GM21528 (cell line): ENCODE data around the gene HNRNPA2B1.
A peak's percentile ranks its signal among the peaks of the same experiment; 100 is the strongest.
"Not testable (repeated sequence)": the region's sequence is repeated elsewhere in the genome, so short reads cannot be mapped to it uniquely, and the experiment has no call there.

Experiments used
- ATAC-seq: cut with Tn5 transposase; IDR thresholded peaks from one replicate; pipeline ENCODE4 v1.9.1; 2021; ENCODE audit warnings: mild to moderate bottlenecking, moderate library complexity; ENCODE audit not compliant: unreplicated experiment, low FRiP score

Gene HNRNPA2B1

DNA sequence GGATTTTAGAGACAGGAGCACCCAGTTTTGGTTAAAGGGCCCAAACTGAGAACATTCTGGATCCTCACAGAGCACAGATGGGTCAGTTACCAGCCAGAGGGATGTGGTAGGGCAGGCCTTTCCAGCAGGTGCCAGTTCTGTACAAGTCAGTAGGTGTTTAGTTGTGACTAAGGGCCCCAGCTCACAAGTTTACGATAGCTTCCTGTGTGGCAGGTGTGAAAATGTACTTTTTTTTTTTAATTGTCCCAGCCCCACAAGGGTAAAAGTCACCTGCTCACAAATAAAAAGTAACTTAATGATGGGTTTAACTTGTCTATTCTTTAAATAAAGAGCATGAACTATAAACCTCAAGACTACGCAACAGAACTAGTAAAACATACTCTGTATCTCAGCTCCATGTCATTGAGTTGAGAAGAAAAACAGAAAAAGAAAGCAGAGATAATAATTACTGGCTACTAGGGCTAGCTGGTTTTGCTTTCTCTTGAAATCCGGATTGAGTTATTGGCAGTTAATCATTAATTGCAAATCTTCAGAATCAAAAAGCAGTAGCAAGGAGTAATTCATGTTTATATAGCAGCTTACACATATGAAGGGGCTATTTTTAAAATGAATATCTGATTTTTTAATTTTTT, 33.1 kb downstream of the HNRNPA2B1 start:
- ATAC-seq = peak; percentile 87

DNA sequence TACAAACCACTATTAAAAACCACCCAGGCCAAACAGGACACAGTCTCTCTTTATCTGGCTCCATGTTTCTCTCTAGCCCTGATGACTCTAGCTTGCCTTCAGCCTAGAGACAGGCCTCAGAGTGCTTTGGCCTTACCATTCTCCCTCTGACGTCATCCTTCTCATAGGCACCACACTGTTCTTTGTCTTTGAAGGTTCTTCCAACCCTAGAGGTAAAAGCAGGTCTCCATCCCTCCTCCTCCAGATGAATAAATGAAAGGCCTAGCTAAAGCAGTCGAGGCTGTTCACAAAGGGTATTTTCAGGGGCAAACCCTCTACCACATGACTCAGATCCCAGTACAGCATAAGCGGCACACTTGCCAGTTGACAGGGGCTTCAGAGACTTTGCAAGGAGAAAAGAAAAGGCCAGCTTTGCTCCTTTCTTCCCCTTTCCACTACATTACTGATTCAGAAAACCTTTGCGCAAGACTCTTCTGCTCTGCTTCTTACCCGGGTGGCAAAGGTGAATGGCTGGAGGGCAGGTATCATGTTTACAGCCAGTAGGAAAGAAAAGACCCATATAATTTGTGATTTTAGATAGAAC, 33.8 kb downstream of the HNRNPA2B1 start:
- peak; percentile 13 for ATAC-seq

DNA sequence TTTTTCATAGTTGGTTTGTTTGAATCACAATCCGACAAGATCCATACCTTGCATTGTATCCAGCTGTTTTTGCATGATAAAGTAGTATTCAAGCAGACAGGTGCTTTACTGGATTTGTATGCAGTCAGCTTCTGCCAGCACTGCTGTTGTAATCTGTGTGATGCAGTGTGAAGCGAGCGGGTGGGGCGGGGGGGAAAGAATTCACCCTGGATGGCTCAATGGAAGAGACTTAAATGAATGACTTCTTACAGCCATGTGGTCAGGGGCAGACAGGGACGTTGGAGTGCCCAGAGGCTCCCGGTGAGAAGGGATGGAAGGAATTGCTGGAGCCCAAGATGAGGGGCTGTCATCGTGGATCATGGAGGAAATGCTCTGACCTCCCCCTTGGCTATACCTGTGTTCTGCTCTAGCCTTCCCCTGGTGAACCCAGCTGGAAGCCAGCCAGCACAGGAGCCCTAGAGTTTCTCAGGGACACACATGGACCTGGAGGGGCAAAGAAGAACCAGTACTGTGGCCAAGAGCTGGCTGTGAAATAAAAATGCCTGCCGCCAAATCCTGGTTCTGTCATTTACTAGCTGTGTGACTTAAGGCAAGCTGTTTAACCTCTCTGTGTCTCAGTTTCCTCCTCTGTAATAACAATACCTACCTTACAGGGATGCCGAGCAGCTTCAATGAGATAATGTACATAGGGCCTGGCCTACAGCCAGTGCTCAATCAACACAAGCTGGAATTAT, 34.4 kb downstream of the HNRNPA2B1 start:
- ATAC-seq = no peak

DNA sequence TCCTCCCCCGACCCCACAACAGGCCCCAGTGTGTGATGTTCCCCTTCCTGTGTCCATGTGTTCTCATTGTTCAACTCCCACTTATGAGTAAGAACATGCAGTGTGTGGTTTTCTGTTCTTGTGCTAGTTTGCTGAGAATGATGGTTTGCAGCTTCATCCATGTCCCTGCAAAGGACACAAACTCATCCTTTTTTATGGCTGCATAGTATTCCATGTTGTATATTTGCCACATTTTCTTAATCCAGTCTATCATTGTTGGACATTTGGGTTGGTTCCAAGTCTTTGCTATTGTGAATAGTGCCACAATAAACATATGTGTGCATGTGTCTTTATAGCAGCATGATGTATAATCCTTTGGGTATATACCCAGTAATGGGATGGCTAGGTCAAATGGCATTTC, 36.7 kb downstream of the HNRNPA2B1 start:
- ATAC-seq = not testable (repeated sequence)

DNA sequence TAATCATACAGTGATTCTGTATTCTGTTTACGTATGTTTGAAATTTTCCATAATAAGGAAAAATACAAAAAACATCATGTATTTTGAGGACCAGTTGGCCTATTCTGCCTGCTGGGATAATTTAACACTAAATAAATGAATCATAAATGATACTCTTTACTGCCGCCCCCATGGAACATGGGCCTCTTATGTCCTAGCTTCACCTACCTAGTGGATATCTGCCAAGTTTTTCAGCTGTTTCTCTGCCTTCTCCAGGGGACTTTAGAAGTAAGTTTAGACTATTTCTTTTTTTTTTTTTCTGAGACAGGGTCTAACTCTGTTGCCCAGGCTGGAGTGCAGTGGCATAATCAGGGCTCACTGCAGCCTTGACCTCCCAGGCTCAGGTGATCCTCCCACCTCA, 38.1 kb downstream of the HNRNPA2B1 start:
- ATAC-seq = no peak

DNA sequence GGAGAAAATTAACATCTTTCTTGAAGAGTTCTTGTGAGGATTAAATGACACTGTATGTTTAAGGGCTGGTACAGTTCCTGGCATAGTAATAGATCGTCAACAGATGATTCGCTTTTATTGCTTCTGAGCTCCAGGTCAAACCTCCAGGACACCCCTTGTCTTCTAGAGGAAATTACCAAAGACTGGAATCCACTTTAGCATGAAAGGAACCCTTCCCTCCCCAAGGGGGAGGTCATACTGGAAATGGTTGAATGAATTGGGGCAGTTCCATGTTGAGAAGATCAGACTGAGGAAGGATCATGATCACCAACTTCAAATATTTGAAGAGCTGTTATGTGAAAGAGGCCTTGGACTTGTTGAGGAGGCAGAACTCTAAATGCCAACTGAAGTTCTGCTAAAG, 39.6 kb downstream of the HNRNPA2B1 start:
- ATAC-seq = no peak

DNA sequence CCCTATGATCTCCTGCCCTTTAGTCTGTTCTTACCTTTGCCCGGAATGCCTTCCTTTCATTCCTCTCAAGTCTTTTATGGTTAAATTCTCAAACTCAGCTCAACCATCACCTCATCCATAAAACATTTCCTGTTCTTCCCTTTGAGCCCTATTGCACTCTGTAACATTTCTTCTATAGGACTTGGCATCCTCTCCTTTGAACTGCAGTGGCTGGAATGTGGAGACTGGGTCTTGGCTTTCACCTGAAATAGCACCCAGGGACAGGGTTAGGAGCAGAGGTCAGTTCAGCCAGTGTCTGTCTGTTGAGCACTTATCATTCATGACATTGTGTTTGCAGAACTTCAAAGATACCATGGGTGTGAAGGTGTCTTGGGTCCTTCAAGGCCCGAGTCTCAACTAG, 41.3 kb downstream of the HNRNPA2B1 start:
- no peak for ATAC-seq

DNA sequence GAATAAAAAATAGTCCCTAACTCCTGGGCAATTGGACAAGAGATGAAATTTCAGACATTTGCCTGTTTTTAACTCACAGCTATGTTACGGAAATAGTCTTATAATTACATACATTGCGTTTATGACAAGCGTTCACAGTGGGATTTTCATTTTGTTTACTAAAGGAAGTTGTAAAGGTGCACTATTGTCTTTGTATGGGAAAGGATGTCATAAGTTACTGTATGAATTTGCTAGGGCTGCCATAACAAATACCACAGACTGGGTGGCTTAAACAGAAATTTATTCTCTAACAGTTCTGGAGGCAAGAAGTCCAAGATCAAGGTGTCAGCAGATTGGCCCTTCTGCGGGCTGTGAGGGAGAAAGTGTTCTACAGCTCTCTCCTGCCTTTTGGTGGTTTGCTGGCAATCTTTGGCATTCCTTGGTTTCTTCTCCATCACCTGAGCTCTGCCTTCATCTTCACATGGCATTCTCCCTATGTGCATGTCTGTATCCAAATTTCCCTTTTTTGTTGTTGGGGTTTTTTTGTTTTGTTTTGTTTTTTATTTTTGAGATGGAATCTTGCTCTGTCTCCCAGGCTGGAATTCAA, 42.9 kb downstream of the HNRNPA2B1 start:
- ATAC-seq = no peak

DNA sequence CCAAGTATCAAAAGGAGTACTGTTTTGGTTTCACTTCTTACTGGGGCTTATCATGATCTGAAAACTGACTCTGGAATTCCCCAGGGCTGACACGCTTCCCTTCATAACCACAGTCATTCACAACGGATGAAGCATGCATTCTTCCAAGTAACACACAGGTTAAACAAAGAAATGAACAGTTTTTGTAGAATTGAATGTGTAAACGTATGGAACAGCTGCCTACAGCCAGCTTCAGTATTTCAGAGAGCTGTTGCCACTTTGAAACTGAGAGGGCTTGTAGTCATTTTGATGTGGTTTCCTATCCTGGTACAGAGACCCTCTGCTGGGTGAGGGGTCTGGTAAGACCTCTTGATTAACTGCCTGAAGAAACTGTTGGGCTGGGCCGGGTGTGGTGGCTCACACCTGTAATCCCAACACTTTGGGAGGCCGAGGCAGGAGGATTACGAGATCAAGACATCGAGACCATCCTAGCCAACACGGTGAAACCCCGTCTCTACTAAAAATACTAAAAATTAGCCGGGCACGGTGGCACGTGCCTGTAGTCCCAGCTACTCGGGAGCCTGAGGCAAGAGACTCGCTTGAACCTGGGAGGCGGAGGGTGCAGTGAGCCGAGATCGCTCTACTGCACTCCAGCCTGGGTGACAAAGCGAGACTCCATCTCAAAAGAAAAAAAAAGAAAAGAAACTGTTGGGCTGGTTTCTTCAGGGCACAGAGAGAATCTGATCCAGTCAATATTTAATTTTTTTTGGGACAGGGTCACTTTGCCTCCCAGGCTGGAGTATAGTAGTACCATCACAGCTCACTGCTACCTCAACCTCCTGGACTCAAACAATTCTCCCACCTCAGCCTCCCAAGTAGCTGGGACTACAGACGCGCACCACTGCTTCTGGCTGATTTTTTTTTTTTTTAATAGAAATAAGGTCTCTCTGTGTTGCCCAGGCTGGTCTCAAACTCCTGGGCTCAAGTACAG, 43.8 kb downstream of the HNRNPA2B1 start:
- no peak for ATAC-seq

DNA sequence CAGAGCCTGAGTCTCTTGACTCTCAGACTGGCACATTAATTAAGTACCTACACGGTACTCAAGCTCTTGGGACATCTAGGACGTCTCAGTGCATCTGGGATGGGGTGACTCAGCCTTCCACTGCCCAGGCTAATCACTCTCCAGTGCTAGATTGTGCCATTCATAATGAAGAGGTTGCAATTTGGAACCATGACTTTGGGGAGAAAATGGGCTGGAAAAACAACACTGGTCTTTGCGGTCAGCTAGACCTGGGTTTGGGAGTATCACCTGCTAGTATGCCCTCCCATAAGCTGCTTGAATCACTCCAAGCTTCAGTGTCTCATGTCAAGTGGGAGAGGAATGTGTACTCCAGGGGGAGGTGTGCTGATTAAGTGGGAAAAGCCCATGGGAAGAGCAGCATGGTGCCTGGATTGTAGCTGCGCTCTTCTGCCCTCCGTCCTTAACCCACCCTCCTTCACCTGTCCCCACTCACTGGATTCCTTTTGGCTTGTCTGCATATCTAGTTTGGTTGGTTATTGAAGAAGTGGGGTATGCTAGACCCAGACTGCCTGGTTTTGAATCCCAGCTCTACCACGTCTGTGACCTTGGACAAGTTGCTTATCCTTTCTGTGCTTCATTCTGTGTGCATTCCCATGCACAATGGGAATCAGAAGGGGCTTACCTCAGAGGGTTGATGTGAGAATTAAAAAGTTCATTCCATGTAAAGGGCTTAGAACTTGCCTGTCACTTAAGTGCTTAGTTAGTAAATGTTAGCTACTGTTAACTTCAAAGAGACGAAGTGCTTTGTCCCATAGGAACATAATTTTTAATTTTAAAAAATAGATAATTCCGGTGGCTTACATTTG, 44.8 kb downstream of the HNRNPA2B1 start:
- ATAC-seq = no peak

DNA sequence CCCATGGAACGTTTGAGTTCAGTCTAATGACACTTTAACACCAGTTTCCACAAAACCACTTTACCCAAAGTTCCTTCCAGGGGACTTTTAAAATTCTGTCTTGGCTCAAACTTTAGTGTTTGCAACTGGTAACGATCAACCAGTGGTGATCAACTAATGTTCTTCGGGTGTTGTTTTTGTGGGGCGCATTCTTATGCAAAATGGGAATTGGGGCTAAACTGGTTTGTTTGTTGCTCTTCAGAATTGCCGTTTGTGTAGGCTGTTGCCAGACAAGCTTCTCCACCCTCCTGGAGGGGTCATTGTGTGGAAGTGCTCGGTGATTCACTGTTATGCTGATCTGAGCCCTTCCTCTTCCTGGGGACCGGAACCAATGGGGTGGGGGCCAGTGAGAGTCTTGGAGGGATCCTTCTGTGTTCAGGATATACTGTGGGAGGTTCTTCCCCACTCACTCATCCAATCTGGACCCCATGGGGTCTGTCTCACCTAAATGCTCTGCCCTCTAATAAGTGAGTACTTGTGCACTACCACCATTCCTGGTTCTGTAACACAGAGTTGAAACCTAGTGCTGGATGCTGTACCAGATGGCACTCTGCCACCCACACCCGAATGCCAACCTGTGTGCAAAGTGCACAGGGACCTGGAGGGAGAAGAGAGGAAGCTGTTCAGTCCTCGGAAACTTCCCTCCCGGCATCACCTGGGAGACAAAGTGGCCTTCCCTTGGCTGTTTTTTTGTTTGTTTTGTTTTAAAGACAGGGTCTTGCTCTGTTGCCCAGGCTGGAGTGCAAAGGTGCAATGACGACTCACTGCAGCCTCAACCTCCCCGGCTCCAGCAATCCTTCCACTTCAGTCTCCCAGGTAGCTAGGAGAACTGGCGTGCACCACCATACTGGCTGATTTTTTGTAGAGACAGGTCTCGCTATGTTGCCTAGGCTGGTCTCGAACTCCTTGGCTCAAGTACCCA, 46.4 kb downstream of the HNRNPA2B1 start:
- ATAC-seq = no peak

DNA sequence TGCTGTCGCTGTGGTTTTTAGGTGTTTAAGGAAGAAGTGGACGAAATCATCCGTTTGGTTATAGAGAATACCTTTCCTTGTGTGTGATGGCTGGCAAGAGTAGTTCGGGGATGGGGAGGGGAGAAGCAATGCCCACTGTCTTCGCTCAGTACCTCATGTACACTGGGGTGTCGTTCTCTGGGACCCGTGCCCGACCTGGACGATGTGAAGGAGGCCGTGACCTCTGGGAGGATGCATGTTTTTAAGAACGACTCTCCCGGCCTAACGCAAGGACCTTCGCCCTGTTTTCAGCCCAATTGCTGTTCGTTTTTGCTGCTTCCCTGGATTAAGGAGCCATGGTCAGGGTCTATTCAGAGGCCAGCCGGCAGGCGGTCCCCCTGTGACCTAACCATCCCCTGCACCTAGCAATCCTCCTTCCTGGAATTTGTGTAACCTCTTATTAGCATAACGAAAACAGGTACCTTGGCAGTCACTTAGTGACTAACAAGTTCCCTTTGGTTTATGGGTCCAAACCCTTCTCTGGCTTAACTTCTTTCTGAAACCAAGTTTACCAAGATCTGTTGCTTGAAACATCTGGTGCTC, 47.2 kb downstream of the HNRNPA2B1 start:
- no peak for ATAC-seq

DNA sequence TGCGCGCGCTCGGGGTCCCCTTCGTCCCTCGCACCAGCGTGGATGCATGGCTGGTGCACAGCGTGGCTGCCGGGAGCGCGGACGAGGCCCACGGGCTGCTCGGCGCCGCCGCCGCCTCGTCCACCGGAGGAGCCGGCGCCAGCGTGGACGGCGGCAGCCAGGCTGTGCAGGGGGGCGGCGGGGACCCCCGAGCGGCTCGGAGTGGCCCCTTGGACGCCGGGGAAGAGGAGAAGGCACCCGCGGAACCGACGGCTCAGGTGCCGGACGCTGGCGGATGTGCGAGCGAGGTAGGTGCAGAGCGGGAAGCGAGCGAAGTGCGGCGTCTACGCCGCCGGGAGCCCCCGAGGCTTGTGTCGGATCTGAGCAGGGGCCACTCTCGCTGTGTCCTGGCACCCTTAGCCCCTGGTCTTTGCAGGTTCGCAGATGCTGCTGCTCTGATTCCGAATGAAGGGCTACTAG, 47.7 kb downstream of the HNRNPA2B1 start:
- ATAC-seq = peak; percentile 21

DNA sequence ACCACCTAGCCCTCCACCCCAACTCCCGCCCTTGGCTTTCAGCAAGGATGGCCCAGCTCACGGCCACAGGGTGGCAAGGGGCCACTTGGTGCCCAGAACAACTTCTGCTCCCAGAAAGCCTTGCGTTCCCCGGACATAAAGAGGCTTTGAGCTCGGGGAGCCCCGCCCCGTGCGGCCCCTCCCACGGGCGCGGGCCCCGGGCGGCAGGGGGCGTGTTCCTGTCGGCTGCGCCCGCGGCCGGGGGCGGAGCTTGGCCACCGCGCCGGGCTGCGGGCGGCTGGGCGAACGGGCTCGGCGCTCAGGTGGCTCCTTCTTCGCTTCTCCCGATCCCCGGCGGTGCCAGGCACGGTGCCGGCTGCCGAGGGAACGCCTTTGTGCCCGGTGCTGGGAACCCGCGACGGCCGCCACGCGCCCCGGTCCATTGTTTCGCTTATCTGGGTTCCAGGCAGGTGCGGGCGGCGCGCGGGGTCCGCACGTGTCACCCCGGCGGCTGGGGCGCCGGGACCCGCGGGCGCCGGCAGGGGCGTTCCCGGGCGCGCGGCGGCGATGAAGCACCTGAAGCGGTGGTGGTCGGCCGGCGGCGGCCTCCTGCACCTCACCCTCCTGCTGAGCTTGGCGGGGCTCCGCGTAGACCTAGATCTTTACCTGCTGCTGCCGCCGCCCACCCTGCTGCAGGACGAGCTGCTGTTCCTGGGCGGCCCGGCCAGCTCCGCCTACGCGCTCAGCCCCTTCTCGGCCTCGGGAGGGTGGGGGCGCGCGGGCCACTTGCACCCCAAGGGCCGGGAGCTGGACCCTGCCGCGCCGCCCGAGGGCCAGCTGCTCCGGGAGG, 48.4 kb downstream of the HNRNPA2B1 start, which contains the start of gene NFE2L3:
Gene NFE2L3 (plus strand): TSS at position 246 of the 829 bp plus-strand sequence. CDS start 301 bp downstream, at position 547.
- peak; percentile 72 for ATAC-seq

DNA sequence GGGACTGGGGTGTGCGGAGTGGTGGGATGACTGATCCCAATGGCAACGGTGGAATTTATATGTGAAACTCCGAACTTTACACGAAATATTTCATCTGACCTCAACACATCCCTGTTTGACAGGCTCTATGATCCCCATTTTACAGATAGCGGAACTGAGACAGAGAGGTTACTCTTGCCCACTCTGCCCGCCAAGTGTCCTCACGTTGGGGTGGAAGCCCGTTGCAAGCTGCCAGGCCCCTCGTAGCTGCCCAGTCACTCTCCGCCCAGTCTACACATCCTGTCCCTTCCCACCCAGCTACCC, 48.9 kb downstream of the HNRNPA2B1 start:
- ATAC-seq = no peak

DNA sequence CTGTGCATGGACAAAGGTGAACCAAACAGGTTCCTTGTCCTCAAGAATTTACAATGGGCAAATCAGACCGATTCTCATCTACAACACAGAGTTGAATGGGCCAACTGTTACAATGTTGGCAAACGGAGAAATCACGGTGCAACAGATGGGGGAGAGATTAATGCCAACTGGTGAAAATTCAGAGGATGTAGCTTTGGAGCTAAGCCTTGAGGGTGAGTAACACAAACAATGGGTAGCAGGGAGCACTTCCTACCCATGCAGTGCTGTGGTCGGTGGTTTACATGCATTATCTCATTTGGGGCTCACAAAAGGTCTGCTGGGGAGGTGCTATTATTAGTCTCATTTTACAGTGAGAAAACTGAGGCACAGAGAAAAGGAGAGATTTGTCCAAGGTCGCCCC, 49.5 kb downstream of the HNRNPA2B1 start:
- no peak for ATAC-seq

DNA sequence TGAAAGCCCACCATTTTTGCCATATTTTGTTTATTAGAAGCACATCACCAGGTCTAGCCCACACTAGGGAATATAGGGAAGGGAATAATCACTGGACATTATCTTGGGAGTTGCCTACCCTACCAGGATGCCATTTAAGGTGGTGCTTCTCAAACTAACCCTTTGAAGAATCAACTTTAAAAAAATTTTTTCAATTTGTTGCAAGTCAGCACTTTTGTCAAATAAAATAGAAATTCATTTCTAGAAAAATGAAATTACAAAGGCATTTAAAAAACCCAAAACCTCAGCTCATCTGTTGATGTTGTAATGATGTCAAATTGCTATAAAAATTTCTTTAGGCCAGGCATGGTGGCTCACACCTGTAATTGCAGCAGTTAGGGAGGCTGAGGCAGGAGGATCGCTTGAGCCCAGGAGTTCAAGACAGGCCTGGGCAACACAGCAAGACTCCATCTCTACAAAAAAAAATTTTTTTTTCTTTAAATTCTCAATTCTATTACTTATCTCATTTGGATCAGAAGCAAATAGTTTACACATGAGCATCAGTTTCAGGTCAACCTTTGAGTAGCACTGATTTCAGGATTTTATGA, 51.1 kb downstream of the HNRNPA2B1 start:
- ATAC-seq = no peak
